Vagina (tissue), 2 donors: ENCODE results near the gene ADGRB2. TPM values are rescaled to one million over a fixed set of nuclear protein-coding genes. Genes with fewer than 3 reads are reported as not detected.

ENCODE experiments used
- DNase-seq, 2 donors: peaks; one replicate each; pipeline ENCODE4 v3.0.0-alpha.2; 2017; ENCODE audit errors: extremely low spot score in 2 of 2
- H3K27ac ChIP-seq: fragments of 200-600 bp; sonication (generic); one replicate; pipeline ENCODE4 v1.5.1; 2019
- H3K27me3 ChIP-seq: fragments of 200-600 bp; sonication (generic); one replicate; pipeline ENCODE4 v1.5.1; 2019
- H3K36me3 ChIP-seq, 2 donors: fragments of 200-600 bp; sonication (generic); one replicate each; pipeline ENCODE4 v1.5.1; 2017 to 2019
- H3K4me1 ChIP-seq: fragments of 200-600 bp; sonication (generic); one replicate; pipeline ENCODE4 v1.5.1; 2019
- H3K4me3 ChIP-seq, 2 donors: fragments of 200-600 bp; sonication (generic); 1 replicate in 1 of 2; 2 replicates in 1 of 2; pipeline ENCODE4 v1.5.1; 2016 to 2019
- H3K9me3 ChIP-seq: fragments of 200-600 bp; sonication (generic); one replicate; pipeline ENCODE4 v1.5.1; 2019
- POLR2A ChIP-seq, 2 donors: fragments of 450-650 bp; IDR thresholded peaks; one replicate each; pipeline ENCODE4 v1.6.1; 2017; ENCODE audit warnings: antibody characterized with exemption in 2 of 2, mild to moderate bottlenecking in 2 of 2, moderate library complexity in 2 of 2
- POLR2AphosphoS5 ChIP-seq, 2 donors: sonication (generic); formaldehyde crosslinking; IDR thresholded peaks; one replicate each; pipeline ENCODE4 v1.9.0; 2017; ENCODE audit warnings: antibody characterized with exemption in 2 of 2, mild to moderate bottlenecking in 2 of 2, low read depth in 1 of 2; ENCODE audit not compliant: insufficient read depth in 1 of 2
- intact Hi-C: fragments of 100-400 bp; cut with DNase I; formaldehyde crosslinking; loops from one replicate; pipeline ENCODE4 v1.15.1; 2023
- total RNA-seq: library from RNA; depleted of rRNA; stranded (reverse); fragments of >200 nt; gene quantifications from one replicate; pipeline ENCODE4 v1.2.3, GENCODE V29; 2016
- TF ChIP-seq, protein P1 (sequence below), 3 experiments: fragments of 450-650 bp in 2 of 3; fragments of 200-600 bp in 1 of 3; sonication (generic) in 1 of 3; IDR thresholded peaks; one replicate each; pipeline ENCODE4 v1.5.1; 2017 to 2019; ENCODE audit warnings: antibody characterized with exemption in 3 of 3, mild to moderate bottlenecking in 2 of 3, moderate library complexity in 2 of 3

Gene ADGRB2
- total RNA-seq, 1 donor from 2014 or later, result 3.9 TPM

DNA sequence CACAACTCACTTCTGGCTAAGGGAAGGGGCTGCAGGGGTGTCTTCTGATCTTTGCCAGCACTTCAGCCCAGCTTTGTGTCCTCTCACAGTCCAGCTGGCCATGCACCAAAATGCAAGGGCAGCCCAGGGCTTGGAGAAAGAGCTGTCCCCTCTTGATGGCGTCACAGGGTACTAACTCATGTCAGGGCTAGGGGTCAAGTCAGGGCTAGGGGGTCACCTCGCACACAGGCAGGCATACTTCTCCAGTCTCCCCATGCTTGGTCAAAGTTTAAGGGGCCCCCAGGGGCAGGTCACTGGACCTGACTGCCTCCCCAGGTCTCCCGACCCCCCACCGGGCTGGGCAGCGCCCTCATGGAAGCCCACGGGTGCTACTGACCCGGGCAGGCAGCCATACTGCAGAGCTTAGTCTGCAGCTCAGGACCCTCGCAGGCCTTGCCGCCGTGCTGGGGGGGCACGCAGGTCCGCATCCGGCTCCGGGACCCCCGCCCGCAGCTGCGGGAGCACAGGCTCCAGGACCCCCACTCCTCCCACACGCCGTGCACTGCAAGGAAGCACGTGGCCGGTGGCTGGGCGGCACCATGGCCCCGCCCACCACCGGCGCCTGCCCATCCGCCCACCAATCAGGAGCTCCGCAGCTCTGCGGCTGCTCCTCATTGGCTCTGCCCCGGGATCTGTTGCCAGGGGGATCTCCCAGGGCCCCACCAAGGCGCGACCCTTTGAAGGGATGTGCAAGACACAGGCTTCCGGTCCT, 21.5 kb downstream of the ADGRB2 start:
- Histone ChIP-seq H3K4me1 (no peaks in the 10 kb centered on the region), H3K27ac (no peak overlapping the region), H3K36me3 (no peaks in the 10 kb centered on the region), H3K4me3 (no peak overlapping the region), H3K27me3 (no peaks in the 10 kb centered on the region), H3K9me3 (no peaks in the 10 kb centered on the region)
- intact Hi-C loops, result no loop called here
- TF ChIP-seq POLR2A (IDR thresholded peaks at IDR 0.05), result no peak
- no peak for TF ChIP-seq POLR2AphosphoS5 (IDR thresholded peaks at IDR 0.05; ENCODE audit: insufficient read depth in 1 of 2, low read depth in 1 of 2)
- TF ChIP-seq, protein P1, sequence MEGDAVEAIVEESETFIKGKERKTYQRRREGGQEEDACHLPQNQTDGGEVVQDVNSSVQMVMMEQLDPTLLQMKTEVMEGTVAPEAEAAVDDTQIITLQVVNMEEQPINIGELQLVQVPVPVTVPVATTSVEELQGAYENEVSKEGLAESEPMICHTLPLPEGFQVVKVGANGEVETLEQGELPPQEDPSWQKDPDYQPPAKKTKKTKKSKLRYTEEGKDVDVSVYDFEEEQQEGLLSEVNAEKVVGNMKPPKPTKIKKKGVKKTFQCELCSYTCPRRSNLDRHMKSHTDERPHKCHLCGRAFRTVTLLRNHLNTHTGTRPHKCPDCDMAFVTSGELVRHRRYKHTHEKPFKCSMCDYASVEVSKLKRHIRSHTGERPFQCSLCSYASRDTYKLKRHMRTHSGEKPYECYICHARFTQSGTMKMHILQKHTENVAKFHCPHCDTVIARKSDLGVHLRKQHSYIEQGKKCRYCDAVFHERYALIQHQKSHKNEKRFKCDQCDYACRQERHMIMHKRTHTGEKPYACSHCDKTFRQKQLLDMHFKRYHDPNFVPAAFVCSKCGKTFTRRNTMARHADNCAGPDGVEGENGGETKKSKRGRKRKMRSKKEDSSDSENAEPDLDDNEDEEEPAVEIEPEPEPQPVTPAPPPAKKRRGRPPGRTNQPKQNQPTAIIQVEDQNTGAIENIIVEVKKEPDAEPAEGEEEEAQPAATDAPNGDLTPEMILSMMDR (IDR thresholded peaks at IDR 0.05), result no peak
- DNase-seq, result no peak

- no peaks in the 10 kb centered on the region for H3K9me3 ChIP-seq
- H3K4me3 ChIP-seq, result no peak overlapping the region
- TF ChIP-seq POLR2AphosphoS5 (IDR thresholded peaks at IDR 0.05; ENCODE audit: insufficient read depth in 1 of 2, low read depth in 1 of 2), result no peak
- no peak for TF ChIP-seq POLR2A (IDR thresholded peaks at IDR 0.05)
- TF ChIP-seq, protein P1 (IDR thresholded peaks at IDR 0.05), result no peak
- no peaks in the 10 kb centered on the region for H3K36me3 ChIP-seq
- no peak for DNase-seq
- no peak overlapping the region for H3K27ac ChIP-seq
- no peaks in the 10 kb centered on the region for H3K27me3 ChIP-seq
- intact Hi-C loops, result no loop called here
- peaks cover 6% of the 10 kb centered on the region for H3K4me1 ChIP-seq
Measured at GRCh38 chr1:31739346-31739745, 24.8 kb downstream of the ADGRB2 start.

DNA sequence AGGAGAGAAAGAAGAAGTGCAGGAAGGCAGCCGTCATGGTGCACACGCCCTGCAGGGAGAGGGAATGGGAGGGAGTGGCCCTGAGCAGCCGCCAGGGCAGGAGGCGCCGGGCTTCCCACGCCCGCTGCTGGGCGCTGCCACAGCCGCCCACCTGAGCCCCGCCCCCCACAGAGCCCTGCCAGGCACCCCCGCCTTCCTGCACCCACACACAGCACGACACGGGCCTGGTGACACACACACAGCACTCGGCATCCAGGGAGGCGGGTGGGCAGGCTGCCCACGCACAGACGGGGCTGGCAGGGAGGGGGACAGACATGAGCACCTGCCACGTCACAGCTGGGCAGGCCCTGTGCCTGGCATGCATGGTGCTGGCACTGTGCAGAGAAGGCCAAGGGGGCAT, 27.5 kb downstream of the ADGRB2 start:
- Histone ChIP-seq H3K4me3 (no peak overlapping the region), H3K27me3 (no peaks in the 10 kb centered on the region), H3K4me1 (peaks cover 6% of the 10 kb centered on the region), H3K27ac (no peak overlapping the region), H3K9me3 (no peaks in the 10 kb centered on the region), H3K36me3 (no peaks in the 10 kb centered on the region)
- no peak for DNase-seq
- no peak for TF ChIP-seq POLR2A (IDR thresholded peaks at IDR 0.05)
- TF ChIP-seq POLR2AphosphoS5 (IDR thresholded peaks at IDR 0.05; ENCODE audit: insufficient read depth in 1 of 2, low read depth in 1 of 2), result no peak
- TF ChIP-seq, protein P1 (IDR thresholded peaks at IDR 0.05), result no peak
- intact Hi-C loops, result no loop called here

- Histone ChIP-seq H3K4me1 (peaks cover 6% of the 10 kb centered on the region), H3K27me3 (no peaks in the 10 kb centered on the region), H3K27ac (no peak overlapping the region), H3K36me3 (no peaks in the 10 kb centered on the region), H3K9me3 (no peaks in the 10 kb centered on the region), H3K4me3 (no peak overlapping the region)
- TF ChIP-seq POLR2AphosphoS5 (IDR thresholded peaks at IDR 0.05; ENCODE audit: insufficient read depth in 1 of 2, low read depth in 1 of 2), result no peak
- DNase-seq, result no peak
- intact Hi-C loops, result no loop called here
Measured at GRCh38 chr1:31735571-31735970, 28.6 kb downstream of the ADGRB2 start.

DNA sequence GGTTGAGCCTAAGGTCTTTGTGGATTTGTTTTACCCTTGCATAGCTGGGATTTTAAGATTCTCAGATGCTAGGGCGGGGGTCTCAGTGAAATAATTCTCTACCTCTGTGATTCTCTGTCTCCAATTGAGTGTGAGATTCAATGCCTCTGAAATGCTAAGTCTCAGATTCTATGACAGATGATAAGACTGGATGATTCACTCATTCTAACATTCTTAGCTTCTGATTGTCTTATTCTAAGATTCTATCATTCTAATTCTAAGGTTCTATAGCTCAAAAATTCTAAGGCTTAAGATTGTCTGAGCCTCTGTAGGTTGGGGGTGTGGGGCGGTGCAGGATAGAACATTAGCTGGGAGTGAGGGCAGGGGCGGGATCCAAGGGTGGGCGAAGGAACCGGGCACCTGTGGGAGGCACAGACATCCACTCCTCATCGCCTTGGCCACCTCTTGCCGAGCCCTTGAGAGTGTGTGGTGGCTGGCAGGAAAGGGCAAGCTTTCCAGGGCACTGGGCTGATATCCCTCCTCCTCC, 29.5 kb downstream of the ADGRB2 start:
- Histone ChIP-seq H3K9me3 (no peaks in the 10 kb centered on the region), H3K36me3 (no peaks in the 10 kb centered on the region), H3K4me1 (peaks cover 6% of the 10 kb centered on the region), H3K27ac (no peak overlapping the region), H3K27me3 (no peaks in the 10 kb centered on the region), H3K4me3 (no peak overlapping the region)
- no peak for TF ChIP-seq POLR2AphosphoS5 (IDR thresholded peaks at IDR 0.05; ENCODE audit: insufficient read depth in 1 of 2, low read depth in 1 of 2)
- TF ChIP-seq, protein P1 (IDR thresholded peaks at IDR 0.05), result no peak
- TF ChIP-seq POLR2A (IDR thresholded peaks at IDR 0.05), result no peak
- intact Hi-C loops, result no loop called here
- no peak for DNase-seq
